HG03521 (cell line): Measurements from ENCODE around the gene ADAMTS5.

Experiments used
- ATAC-seq: cut with Tn5 transposase; IDR thresholded peaks from one replicate; pipeline ENCODE4 v1.9.1; 2021; ENCODE audit warnings: mild to moderate bottlenecking, moderate library complexity; ENCODE audit not compliant: unreplicated experiment

Gene ADAMTS5

DNA sequence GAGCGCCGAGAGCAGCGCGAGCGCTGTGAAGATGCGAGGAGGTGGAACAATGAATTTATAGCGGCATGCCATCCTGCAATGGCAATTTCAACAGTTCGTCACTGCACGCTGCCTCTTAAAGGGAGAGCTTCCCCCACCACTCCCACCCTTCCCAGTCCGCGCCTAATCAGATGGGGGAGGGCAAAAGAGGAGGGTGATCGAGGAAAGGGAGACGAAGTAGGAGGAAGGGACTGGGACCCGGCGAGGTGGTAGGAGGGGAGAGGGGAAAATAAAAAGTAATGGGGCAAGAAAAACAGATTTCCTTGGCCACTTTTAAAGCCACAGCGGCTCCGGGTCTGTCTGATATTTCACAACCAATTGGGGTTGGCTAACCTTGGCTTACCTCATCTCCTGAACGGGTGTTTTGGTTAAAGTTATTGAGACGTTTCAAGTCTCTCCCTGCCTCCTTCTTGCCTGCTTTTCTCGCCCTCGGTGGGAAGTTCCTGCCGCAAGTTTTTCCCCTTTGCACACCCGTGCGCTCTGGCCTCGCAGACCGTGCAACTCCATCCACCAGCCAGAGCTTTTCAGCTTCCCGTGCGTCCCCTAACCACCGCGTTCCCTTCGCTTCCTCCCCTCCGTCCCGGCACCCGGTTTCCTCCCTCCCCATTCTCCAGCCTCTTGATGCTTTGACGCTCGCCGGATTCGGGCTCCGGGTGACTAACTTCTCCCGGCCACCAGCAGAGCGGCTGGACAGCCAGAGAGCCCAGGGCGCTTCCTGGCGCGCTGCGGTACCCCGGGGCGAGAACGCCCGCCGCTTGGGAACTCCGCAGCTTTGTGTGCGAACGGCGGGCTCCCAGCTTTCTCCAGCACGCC, at the start of gene ADAMTS5:
TSS of gene ADAMTS5 (minus strand) at position 27 of the 852 bp plus-strand sequence. CDS start 697 bp downstream, outside the sequence.
- no peak for ATAC-seq

DNA sequence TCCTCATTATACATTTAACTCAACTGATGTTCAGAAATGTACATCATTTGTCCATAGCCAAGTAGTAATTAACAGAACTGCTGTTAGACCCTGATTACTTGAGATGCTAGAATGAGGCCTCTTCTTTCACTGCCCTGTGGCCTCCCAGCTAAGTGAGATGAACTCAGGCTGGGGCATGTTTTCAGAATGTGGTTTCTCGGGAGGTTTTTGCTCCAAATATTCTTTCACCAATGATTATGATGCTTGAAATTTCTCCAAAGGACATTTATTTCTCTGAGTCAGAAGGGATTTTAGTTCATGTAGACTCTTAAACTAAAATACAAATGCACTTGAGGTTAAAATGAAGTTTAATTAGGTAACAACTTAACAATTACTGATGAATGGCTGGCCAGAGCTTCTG, 34.6 kb upstream of the ADAMTS5 start:
- ATAC-seq: no peak

DNA sequence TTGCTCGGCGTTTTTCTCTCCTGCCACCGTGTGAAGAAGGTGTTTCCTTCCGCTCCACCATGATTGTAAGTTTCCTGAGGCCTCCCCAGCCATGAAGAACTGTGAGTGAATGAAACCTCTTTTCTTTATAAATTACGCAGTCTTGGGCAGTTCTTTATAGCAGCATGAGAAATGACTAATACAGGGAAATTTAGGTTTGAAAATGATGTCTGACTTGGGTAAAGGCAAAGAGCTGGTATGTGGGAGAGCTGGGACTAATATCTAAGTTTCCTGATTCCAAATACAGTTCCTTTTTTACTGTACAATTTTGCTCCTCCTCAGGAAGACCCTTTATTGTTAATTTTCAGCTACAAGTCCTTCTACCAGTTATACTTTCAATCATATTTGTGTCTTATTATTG, 16.7 kb upstream of the ADAMTS5 start:
- ATAC-seq: no peak

DNA sequence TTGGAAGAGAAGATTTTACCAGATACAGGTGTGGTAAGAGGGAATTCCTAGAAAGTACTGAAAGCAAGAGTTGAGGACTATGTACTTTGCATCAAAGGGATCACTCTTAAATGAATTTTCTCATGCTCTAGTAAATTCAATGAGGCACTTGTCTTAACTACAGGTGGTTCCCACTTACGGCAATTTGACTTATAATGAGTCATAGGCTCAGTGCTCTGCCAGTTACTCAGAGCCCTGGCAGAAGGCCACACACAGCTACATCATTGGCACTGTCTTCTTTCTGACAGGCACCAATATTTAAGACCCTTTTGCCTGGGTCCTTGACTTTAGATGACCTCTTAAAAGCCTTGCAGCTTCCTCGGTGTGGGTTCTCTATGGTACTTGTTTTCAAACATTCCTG, 15.9 kb upstream of the ADAMTS5 start:
- ATAC-seq: no peak

DNA sequence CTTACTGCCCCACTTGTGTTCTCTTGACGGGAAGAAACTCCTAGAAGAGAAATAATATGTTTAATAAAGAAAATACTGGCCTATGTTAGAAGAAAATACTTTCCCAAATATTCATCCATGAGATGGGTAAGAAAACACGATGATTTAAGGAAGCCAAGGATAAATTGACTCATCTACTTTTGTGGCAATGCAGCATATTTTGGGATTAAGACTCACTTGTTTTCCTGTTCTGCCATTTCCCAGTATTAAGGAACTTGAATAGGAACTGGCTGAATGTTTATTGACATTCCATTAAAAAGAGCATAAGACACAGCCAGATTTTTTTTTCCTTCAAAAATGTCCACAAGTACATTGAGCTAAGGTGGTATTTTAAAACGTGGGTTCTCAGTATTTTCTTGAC, 10.9 kb upstream of the ADAMTS5 start:
- ATAC-seq: no peak

DNA sequence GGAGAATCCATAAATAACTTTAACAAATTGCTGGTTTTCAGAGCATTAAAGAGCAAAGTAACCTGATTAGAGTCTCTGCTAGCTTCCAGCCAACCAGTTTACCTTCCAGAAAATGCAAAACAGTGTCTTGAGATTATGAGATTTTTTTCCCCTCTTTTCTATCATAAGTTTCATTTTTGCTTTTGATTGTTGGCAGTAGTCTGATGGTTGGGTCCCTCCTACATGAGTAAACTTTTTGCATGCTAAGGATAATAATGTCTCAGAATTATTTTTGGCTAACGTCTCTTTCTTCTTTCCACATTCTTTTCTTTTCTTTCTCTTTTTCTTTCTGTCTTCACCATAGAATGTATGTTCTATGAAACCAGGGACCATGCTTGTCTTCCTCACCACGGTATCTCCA, 6.3 kb upstream of the ADAMTS5 start:
- ATAC-seq: no peak

DNA sequence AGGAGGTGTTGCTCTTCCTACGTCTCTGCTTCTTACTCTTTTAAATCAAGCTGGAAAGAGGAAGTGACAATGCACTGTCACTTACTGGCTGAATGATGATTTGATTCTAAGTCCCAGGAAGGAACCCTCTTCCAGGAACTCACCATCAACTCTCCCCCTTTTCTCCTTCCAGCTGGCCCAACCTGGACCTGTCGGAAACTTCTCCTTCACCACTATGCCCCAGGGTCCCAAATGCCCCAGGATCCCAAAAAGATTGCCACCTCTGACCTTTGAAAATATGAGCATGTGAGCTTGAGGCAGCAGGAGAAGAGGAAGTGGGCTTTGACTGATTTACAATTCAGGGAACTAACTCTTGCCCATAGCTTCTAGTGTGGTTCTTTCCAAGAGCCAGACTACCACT, 5.3 kb upstream of the ADAMTS5 start:
- ATAC-seq: no peak

DNA sequence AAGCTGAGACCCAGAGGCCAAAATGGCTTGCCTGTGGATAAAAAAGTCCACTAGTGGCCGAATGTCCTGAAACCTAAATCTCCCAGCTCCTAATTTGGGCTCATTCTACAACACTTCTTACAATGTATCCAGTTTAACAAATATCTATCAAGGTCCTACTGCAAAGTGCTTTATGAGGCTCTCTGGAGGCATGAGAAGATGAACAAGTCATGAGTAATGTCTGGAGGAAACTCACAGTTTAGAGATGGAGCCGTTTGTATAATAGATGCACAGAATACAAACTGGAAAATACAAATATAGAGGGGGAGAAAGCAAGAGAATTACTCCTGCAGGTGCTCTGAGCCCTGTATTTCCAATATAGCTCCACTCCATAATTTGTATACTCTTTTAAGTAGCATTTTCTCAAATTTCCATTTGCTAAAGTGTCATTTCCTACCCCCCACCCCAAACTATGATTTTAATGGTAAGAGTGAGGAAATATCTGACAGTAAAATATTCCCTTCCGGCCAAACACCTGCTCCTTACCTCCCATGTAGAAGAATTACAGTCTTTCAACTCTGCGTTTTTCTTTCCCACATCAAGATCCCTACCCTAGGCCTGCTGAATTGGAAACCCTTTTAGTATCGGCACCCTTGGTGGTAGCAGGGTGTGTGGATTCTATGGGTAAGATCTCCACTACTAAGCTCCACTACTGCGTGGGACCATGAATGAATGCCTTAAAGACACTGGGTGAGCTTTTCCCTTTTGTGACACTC, 3.3 kb upstream of the ADAMTS5 start:
- ATAC-seq: no peak

DNA sequence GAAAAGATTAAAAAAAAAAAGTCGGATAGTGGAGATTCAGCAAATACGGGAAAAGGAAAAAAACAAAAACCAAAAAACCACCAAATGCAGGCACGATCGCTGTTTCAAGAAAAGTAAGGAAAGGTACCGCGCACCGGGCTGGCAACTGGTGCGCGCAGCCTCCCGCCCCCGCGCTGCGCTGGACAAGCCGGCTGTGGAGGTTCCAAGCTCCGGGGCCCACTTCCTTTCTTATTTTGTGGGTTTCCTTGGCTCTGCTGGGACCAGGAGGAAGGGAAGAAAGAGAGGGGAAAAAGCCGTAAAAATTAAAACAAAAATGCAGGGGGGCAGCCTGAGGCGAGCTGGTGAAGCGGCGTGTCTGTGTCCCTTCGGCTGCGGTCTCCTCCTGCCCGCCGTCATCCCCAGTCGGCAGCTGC, 233 bp downstream of the ADAMTS5 start:
- ATAC-seq: no peak

DNA sequence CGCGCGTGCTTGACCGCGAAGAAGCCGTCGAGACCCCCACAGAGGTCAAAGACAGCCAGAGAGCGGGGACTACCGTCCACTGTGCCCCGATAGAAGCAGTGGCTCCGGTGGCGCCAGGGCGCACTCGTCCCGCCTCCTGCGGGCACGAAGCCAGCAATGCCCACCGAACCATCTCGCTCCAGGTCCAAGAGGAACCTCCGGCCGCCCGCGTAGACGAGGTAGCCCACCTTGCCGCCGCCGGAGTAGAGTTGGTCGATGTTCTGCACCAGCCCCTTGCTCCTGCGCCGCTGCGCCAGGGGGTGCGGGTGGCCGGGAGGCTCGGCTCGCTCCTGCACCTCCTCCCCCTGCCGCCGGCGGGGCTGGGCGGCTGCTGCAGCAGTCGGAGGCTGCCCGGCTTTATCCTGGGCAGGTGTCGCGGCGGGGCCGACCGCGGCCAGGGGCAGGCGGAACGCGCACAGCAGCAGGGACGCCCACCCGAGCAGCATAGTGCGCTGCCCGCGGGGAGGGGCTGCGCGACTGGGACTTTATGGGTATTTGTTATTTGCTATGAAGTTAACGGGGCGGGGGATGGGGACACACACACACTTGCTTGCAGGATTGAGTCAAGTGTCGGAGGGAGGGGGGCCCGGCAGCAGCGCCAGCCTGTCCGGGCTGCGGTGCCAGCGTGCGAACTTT, 844 bp downstream of the ADAMTS5 start:
- no peak for ATAC-seq

DNA sequence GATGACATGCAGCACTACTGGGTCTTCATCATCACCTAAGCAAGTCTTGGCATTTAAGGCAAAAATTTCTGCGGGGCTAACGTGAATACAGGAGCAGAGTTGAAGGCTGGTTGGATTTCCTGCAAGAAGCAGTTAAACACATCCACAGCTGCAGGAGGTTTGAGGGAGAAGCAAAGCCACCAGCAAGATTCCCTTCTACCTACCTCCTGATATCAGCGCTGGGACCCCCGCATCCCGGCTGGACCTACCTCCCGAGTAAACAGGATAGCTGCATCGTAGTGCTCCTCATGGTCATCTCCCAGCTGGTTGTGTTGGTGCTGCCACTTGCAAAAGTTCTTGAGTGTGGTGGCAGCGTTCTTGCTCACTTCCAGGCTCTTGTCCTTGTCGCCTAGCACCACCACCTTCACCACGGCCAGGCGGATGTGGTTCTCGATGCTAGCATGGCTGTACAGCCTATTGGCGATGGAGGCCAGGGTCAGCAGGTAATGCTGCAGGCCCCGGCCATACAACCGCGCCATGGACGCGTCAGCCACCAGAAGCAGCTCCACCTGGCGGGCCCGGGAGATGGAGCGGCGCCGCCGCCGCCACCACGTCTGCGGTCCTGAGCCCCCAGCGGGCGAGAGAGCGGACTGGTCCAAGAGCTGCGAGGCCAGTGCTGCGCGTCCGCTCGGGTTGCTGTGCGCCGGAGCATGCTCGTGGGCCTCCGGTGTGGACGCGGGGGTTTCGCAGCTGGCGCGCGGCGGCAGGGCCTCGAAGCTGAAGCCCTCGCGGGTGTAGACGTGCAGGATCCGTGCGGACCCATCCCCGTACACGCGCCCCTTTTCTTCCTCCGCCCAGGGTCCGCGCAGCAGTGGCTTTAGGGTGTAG, 1.6 kb downstream of the ADAMTS5 start:
- ATAC-seq: no peak

DNA sequence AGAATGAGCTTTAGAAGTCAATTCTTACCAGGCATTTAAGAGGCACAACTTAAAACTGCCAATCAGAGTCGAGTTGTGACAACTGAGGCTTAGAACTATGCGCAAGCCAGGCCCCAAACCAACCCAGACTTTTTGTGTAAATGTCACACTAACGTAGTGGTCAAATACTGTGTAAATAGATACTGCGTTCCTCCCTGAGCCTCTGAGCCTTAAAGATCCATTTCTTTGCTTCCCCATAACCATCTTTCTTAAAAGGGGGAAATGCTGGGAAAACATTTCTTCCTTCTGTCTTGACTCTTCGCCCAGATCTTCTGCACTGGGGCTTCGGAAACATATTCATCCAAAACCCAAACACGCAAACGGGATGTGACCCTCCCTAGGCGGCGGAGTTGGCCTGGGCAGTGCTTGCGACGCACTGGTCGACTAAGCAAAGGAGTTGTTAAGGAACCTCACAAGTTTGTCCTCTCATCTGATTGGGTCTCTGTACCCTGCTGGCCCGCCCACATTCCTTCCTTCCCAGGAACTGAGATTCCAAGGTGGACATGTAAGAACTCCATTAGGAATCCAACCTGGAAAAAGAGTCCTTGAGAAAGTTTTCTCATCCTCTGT, 2.6 kb downstream of the ADAMTS5 start:
- no peak for ATAC-seq

DNA sequence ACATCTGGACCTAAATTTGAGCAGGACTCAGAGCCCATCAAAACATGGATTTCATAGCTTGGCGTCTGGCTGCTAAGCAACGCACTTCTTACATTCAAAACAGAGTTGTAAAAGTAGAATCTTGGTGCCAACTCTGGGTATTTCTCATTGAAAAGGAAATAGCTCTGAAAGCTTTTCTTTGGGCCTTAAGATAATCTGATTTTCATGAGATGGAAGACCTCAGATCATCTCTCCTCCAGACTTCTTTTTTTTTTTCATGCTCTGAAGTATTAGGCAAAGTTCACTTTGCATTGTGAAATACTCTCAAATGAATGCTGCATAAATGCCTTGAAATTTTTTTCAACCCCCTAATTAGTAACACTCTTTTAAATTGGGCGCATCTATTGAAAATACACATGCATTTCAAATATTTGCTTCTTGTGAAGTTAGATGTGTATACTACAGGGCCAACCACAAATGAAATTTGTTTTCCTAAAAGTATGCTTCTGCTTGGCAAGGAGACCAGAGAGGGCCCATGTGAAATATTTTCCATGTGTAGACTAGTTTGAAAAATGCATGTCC, 4.2 kb downstream of the ADAMTS5 start:
- no peak for ATAC-seq

DNA sequence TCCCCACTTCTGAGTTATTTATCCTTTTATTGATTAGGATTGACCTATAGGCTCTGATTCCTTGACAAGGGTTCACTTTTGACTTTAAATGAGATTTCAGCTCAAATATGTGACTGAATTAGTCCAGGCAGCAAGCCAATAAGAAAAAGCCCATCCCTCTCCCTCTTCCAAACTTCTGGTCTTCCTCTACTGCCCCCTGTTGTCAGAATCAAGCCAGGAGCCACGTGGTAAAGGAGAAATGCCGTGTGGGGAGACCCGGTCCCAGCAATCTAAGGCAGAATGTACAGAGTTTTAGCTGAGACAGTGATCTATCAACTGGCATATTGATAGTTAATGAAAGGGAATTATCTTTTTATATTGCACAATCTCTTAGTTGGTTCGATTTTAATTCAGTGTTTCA, 5.2 kb downstream of the ADAMTS5 start:
- ATAC-seq: no peak

DNA sequence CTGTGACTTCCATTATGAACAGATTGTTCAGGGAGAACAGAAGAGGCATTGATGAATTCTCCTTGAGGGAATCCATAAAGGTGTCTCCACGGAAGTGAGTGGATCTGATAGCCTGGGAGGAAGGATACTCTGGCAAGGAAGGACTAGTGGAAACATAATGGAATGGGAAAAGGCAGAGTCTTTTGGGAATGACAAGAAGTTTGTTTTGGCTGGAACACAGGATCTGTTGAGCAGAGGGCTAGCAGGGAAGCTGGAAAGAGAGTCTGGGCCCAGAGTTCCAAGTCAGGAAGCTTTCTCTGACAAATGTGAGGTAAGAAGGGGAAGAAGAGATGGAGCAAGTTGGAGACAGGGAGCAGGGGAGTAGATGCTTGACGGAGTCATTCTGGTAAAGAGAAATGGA, 8.1 kb downstream of the ADAMTS5 start:
- ATAC-seq: no peak

DNA sequence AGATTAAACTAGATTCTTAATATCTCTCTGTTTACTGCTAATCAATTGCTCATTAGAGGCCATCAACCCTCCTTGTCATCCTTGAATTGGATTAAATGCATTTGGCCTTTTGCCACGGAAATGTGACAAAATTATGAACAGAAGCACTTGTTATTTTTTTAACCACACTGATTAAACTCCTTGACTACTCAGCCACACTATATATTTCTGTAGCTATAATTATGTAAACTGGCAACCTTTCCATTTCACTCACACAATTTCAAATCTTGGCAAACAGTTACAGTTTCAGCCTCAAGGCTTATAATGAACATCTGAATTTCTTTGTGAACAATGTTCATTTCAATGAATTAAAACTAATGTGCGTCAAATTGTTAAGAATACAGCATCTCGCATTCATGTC, 10.1 kb downstream of the ADAMTS5 start:
- ATAC-seq: no peak

DNA sequence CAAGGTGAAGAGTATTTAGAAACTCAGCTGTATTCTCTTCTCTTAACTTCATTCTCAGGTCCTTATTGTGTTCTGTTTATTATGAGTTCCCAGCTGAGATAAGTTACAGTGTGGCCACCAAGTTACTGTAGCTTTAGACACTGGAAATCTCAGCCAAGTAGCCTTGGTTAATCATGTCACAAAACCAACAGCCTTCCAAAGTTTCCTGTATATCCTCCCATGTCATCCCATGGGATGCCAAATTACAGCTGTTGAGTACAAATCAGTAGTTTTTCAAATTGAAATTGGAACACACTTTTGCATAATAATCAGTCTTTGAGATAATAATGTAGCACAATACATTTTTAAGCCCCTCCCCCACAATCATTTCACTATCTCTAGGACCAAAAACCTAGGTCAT, 10.7 kb downstream of the ADAMTS5 start:
- no peak for ATAC-seq

DNA sequence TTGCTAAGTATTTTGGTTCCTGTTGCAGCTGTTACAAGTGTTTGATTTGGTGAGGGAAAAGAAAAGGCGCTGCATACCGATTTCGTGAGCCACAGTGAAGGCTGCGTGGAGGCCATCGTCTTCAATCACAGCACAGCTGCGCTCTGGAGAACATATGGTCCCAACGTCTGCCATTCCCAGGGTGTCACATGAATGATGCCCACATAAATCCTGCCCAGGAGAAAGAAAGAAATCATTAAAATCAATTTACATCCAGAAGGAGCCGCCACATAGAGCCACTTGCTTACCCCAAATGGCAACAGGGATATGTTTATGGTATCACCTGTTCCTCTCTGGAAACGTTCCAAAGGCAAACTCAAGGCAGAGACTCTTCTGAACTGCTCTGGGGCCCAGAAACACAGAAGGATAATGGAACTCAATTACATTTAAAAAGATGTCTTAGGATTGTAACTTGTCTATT, 12.2 kb downstream of the ADAMTS5 start:
- ATAC-seq: no peak

DNA sequence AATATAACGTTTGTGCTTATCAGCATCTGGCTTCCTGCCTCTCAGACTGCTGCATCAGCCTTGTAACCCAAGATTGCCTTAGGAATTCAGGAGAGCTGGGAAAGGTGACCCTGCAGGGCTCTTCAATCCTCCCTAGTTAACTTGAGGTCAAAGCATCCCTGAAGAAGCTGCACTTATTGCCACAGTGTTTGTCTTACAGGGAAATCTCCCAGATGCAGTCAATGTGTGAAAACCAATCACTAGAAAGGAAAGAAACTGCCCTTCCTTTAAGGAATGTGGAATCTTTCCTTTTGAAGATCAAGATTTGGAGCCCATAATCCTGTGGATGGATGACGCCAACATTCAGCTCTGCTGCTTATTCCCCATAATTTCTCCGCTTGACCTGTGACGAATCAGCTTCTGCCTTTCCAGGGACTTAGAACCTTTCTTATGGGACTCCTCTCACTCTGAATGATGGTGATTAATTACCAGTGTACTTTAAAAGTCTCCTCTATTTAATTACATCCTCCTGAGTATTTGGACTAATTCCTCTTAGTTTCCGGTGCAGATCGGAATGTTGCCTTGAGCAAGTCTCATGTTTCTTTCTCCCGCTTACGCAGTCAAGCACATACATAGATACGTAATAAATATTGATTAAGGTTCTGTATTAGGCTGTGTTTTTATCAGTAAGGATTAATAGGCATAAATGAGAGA, 14.4 kb downstream of the ADAMTS5 start:
- no peak for ATAC-seq
